GM21360 (cell line): ENCODE data around the gene C20orf202.
"Not testable (repeated sequence)": the region's sequence is repeated elsewhere in the genome, so short reads cannot be mapped to it uniquely, and the experiment has no call there.

Experiments used
- ATAC-seq: cut with Tn5 transposase; IDR thresholded peaks from one replicate; pipeline ENCODE4 v1.9.1; 2021; ENCODE audit warnings: mild to moderate bottlenecking, moderate library complexity; ENCODE audit not compliant: unreplicated experiment

Gene C20orf202

DNA sequence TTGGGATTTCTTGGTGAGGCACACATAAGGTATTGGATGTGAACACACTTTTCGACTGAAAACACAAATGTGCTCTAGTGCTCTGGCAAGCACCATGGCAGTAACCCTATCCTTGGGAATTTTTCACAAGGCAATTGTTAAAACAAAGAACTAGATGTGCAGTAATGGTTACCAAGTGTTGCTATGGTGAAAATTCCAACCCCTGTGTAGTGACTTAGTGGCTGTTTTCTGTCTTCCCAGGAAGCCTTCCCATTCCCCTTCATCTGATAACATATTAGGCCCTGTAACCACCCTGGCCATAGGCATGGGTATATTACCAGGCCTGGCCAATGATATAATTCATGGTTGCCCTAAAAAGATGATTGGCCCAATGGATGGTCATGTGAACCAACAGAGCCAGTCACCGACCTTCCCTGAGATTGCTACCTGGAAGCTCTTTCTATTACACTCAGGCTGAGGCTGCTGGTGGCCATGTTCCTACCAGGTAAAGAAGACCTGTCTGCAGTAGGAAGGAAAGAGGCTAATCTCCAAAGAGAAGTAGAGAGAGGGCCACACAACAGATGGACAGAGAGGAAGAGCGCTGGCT, 4.1 kb downstream of the C20orf202 start:
- no peak for ATAC-seq

- no peak for ATAC-seq
Measured at GRCh38 chr20:1209447-1210387, 6.5 kb downstream of the C20orf202 start.

GRCh38 chr20:1210501-1210900, 7.2 kb downstream of the C20orf202 start:
- no peak for ATAC-seq

DNA sequence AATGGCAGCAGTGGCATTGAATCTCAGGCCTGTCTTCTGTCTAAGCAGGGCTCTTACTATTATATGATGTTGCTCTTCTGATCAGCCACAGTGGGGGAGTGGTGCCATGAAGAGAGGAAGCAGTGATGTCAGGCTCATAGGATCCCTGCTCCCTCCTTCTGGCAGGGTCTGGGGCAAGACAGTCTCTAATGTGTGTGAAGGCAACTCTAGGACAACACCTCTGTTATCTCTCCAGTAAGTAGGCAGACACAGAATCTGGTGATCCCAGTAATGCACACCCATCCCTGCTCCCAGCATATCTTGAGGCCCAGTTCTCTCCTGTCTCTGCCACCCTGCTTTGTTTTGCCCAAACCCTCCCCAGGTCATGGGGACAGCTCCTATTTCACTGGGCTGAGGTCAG, 8.8 kb downstream of the C20orf202 start:
- ATAC-seq = no peak

GRCh38 chr20:1212607-1213396, 9.5 kb downstream of the C20orf202 start:
- ATAC-seq = no peak

- no peak for ATAC-seq
Measured at GRCh38 chr20:1214838-1215261, 11.6 kb downstream of the C20orf202 start.

DNA sequence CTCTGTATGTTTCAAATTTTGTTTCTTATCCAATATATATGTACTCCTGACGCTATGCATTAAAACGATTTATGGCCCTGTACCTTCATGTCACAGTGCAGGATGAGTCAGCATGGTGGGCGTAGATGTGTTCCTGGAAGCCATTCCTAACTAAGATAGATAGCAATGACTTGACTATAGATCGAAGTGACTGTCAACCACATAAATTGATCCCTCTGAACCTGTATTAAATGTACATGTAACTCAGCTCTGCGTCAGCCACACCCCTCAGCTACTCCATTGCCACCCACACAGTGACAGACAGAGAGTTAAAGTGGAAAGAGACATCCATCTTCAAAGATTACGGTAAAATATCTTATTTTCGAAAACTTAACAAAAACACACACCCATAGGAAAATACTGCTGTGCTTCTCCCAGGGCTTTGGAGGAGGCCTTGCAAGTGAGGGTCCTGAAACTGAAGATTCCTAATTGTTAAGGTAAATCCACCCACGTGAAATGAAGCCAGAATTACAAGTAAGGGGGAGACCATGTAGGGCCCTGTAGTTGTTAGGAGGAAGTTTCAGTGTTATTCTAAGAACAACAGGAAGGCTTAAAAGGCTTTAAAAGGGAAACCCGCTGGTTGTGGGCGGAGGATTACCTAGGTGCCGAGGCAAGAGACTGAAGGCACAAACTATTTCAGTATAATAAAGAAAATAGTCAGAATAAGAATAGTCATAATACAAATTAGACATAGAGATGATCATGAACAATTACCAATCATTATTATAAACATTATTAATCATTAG, 12.3 kb downstream of the C20orf202 start:
- no peak for ATAC-seq

DNA sequence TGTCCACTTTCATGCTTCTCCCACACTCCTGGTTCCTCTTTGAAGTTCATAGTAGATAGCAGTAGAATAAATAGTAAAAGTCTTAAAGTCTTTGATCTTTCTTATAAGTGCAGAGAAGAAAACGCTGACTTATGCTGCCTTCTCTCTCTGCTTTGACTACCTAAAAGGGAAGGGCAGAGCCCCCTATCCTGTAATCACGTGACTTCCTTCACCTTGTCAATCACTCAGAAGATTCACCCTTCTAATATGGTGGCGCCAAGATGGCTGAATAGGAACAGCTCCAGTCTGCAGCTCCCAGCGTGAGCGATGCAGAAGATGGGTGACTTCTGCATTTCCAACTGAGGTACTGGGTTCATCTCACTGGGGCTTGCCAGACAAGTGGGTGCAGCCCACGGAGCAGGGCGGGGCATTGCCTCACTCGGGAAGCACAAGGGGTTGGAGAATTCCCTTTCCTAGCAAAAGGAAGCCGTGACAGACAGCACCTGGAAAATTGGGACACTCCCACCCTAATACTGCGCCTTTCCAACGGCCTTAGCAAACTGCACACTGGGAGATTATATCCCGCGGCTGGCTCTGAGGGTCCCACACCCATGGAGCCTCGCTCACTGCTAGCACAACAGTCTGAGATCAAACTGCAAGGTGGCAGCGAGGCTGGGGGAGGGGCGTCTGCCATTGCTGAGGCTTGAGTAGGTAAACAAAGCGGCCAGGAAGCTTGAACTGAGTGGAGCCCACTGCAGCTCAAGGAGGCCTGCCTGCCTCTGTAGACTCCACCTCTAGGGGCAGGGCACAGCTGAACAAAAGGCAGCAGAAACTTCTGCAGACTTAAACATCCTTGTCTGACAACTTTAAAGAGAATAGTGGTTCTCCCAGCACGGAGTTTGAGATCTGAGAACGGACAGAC, 13.5 kb downstream of the C20orf202 start:
- ATAC-seq = not testable (repeated sequence)

- ATAC-seq = not testable (repeated sequence)
Measured at GRCh38 chr20:1222750-1223149, 19.5 kb downstream of the C20orf202 start.

GRCh38 chr20:1224205-1224890, 21.1 kb downstream of the C20orf202 start:
- ATAC-seq = no peak

DNA sequence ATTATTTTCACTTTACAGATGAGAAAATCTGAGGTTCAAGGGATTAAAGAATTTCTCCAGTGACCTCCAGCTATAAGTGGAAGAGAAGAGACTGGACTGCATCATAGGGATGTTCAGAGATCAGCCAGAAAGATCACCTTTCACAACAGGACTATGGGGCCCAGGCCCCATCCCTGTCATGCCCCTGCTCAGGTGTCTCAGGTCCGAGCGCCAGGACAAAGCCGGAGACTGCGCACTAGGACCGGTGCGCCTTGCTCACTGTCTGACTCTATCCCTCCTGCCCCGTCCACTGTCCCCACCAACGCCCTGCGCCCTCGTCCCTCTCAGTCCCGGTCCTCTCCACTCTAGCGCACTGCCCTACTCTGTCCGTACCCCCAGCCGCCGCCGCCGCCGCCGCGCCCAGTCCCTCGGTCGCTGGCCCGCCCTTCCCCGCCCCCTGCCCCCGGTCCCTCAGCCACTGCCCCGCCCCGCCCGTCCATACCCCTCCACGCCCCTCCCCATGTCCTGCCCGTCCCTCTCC, 22.1 kb downstream of the C20orf202 start:
- ATAC-seq = no peak

DNA sequence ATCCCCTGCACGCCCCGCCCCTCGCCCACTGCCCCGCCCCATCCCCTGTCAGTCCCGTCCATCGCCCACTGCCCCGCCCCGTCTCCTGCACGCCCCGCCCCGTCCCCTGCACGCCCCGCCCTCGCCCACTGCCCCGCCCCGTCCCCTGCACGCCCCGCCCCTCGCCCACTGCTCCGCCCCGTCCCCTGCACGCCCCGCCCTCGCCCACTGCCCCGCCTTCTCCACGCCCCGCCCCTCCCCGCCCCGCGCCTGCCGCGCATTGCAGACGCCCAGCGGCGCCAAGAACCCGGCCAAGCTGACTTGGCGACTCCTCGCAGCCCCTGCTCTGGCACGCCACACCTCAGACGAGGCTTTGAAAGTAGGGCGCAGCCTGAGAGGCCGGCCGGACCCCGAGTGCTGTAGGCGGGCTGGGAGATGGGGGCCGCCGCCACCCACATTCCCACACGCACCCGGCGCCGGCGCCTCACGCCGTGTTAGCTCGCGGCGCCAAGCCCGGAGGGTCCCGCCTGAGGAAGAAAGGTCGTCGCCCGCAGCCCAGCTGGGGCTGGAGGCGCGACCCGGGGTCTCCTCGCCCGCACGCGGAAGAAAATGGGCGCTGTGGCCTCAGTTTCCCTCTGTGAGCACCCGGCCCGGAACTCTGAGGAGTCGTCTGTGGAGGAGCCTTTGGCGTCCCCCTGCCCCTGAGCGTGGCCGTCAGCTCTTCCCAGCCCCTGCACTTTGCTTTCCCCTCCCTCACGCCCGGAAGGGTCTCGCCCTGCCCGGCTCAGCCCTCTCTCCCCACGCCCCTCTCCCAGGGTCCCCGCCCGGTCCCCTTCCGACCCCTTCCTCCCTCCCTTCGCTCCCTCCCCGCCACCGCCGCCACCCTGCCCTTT, 22.8 kb downstream of the C20orf202 start, which contains the start of gene RAD21L1:
Gene RAD21L1, plus strand, starts transcription at position 262 of the 872 bp plus-strand sequence. CDS start 2,410 bp downstream, outside the sequence.
- no peak for ATAC-seq

DNA sequence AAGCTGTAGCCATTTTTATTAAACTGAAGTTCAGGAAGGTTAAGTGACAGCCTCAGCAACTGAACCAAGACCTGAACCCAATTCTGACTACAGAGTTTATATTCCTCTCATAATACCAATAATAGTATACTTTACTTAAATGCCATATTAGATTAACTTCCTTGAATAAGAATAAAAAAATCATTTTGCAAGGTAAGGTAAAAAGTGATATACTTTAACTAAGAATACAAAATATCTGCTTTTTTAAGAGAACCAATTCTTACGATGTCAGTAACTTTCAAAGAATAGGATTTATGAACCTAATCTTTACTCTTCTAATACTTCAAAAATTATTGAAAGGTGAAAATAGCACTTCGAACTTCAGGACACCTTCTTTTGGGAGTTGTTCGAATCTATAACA, 26.3 kb downstream of the C20orf202 start:
- ATAC-seq = no peak

DNA sequence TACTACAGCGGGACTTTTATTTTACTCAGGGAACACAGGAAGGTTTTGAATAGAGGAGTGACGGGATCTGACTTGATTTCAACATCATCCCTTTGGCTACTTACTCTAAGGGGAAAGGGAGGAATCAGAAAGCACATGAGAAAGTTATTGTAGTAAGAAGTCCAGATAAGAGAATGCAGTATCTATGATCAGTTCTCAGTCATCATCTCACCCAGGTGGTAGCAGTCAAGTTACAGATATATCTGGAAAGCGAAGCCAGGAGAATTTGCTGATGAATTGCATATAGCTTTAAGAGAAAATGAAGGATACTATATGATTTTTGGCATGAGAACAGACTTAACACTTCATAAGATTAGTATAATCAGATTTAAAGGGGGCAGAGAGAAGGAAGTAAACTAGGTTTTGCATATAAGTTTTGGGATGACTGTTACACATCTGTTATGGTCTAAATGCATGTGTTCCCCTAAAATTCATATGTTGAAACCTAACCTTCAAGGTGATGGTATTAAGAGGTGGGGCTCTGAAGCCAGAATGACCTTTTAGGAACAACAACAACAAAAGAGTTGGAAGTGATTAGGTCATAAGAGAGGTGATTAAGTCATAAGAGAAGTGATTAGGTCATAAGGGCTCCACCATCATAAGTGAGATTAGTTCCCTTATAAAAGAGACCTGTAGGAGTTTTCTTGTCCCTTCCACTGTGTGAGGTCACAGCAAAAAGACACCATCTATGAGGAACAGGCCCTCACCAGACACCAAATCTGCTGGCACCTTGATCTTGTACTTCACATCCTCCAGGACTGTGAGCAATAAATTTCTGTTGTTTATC, 29.2 kb downstream of the C20orf202 start:
- no peak for ATAC-seq

DNA sequence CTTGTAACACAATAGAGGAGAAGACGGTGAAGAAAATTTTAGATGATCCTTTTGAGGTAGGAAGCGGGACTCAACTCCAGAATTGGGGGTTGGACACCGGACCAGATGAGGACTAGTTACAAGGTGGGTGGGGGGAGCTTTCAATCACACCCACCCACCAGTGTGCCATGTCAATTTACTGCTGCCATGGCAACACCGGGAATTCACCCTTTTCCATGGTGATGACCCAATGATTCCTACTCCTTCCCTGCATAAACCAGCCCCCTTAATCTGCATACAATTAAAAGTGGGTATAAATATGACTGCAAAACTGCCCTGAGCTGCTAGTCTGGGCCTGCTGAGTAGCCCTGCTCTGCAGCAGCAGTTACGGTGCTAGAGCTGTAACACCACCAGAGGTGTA, 37.3 kb downstream of the C20orf202 start:
- ATAC-seq = no peak

DNA sequence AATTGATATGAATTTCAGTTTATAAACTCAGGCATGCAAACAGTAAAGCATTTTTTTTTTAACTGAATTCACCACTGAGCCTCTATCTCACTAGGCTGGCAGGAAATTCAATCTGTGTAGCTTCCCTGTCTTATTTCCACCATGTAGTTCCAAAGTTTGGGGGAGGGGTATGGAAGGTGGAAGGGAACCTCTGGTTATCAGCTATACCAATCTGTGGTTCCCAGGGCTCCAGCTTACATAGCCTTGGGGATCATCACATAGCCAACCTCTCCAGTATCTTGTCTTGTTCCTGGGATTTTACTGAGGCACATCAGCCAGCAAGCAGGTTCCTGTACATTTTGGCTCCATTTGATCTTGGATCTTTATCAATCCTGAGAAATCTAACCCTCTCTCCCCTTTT, 38.2 kb downstream of the C20orf202 start:
- ATAC-seq = no peak

GRCh38 chr20:1242099-1242498, 38.8 kb downstream of the C20orf202 start:
- ATAC-seq = no peak
